Endodermal cell (in vitro differentiated cells): Measurements from ENCODE around the gene LMX1A. TPM values are rescaled to one million over a fixed set of nuclear protein-coding genes. Genes with fewer than 3 reads are reported as not detected.

ENCODE experiments used
- DNase-seq: peaks from one replicate; pipeline ENCODE4 v3.0.0-alpha.2; 2017
- H3K27ac ChIP-seq: 2 replicates; pipeline ENCODE4 v1.5.1; 2013; ENCODE audit warnings: mild to moderate bottlenecking, low read depth, low read length, moderate library complexity
- H3K27me3 ChIP-seq: 2 replicates; pipeline ENCODE4 v1.6.1; 2013; ENCODE audit warnings: mild to moderate bottlenecking, low read length, moderate library complexity; ENCODE audit not compliant: insufficient read depth, control insufficient read depth, poor library complexity, severe bottlenecking
- H3K36me3 ChIP-seq: 2 replicates; pipeline ENCODE4 v1.7.0; 2013; ENCODE audit warnings: mild to moderate bottlenecking, low read length, moderate library complexity; ENCODE audit not compliant: control insufficient read depth, insufficient read depth
- H3K4me1 ChIP-seq: one replicate; pipeline ENCODE4 v1.7.0; 2013; ENCODE audit warnings: low read length; ENCODE audit not compliant: control insufficient read depth, insufficient read depth
- H3K4me3 ChIP-seq: 2 replicates; pipeline ENCODE4 v1.5.1; 2013; ENCODE audit warnings: mild to moderate bottlenecking, low read length, moderate library complexity
- H3K9ac ChIP-seq: 2 replicates; pipeline ENCODE4 v1.6.1; 2013; ENCODE audit warnings: mild to moderate bottlenecking, low read length, moderate library complexity; ENCODE audit not compliant: poor library complexity, severe bottlenecking; ENCODE audit errors: extremely low read depth
- H3K9me3 ChIP-seq: 2 replicates; pipeline ENCODE4 v1.6.1; 2013; ENCODE audit warnings: mild to moderate bottlenecking, low read length, moderate library complexity; ENCODE audit not compliant: control insufficient read depth
- H3K27ac Mint-ChIP-seq: 2 replicates; pipeline ENCODE4 v1.8.0; 2020; ENCODE audit warnings: mixed read lengths
- H3K27me3 Mint-ChIP-seq: 2 replicates; pipeline ENCODE4 v1.8.0; 2021; ENCODE audit warnings: mild to moderate bottlenecking, mixed read lengths; ENCODE audit not compliant: insufficient read depth
- H3K36me3 Mint-ChIP-seq: 2 replicates; pipeline ENCODE4 v1.8.0; 2020; ENCODE audit warnings: low read depth, mixed read lengths
- H3K4me1 Mint-ChIP-seq: 2 replicates; pipeline ENCODE4 v1.8.0; 2020; ENCODE audit warnings: mixed read lengths
- H3K4me3 Mint-ChIP-seq: 2 replicates; pipeline ENCODE4 v1.8.0; 2020; ENCODE audit warnings: mild to moderate bottlenecking, moderate library complexity, mixed read lengths
- H3K9me3 Mint-ChIP-seq: 2 replicates; pipeline ENCODE4 v1.8.0; 2020; ENCODE audit warnings: mild to moderate bottlenecking, mixed read lengths
- WGBS, 2 experiments: methylation state at CpG; one replicate each; pipeline versions ENCODE4 v1.1.5 to v1.1.7; 2013; ENCODE audit warnings: missing lambda C conversion rate in 2 of 2, mixed read lengths in 1 of 2; ENCODE audit not compliant: insufficient coverage in 1 of 2, insufficient read length in 1 of 2; 5-methylcytosine and 5-hydroxymethylcytosine counted together
- total RNA-seq, 2 donors: library from RNA; stranded (reverse); fragmentation: NEBNext Ultra II Directional in 1 of 2; extraction: Animal tissue kit (Norgen Biotek cat#: 25700) in 1 of 2; gene quantifications; 2 replicates in 1 of 2; 3 replicates in 1 of 2; pipeline ENCODE4 v1.2.1, GENCODE V29; 2021
- TF ChIP-seq, protein P1 (sequence below): fragments of 200-600 bp; sonication (generic); conservative IDR thresholded peaks from 2 replicates; pipeline ENCODE4 v1.5.0; 2021; ENCODE audit warnings: antibody characterized with exemption, mild to moderate bottlenecking

Gene LMX1A
- total RNA-seq, 2 donors from 2014 or later, result 0.13 to 1.6 TPM

DNA sequence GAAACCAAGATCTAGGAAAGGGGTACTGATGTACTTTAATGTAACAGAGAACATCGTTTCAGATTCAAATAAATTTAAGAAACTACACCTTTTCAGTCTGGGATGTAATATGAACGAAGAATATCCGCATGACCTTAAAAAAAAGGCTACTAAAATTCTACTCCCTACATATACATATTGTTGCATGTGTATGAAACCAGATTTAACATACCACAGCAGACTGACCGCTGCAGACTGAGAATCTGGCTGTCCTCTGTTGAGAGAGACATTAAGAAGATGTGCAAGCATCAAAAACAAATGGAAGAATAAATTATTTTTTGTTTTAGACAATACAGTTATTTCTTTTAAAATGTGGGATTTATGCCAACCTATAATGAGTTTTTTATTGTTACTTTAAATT, 166.6 kb downstream of the LMX1A start:
- Mint-ChIP-seq H3K4me1 (peaks cover 15% of the 10 kb centered on the region), H3K36me3 (no peaks in the 10 kb centered on the region), H3K4me3 (no peak overlapping the region), H3K9me3 (no peaks in the 10 kb centered on the region), H3K27me3 (peaks cover 20% of the 10 kb centered on the region), H3K27ac (no peak overlapping the region)
- no peak overlapping the region for H3K27ac ChIP-seq
- no peak overlapping the region for H3K9ac ChIP-seq
- H3K9me3 ChIP-seq, result no peaks in the 10 kb centered on the region
- TF ChIP-seq, protein P1, sequence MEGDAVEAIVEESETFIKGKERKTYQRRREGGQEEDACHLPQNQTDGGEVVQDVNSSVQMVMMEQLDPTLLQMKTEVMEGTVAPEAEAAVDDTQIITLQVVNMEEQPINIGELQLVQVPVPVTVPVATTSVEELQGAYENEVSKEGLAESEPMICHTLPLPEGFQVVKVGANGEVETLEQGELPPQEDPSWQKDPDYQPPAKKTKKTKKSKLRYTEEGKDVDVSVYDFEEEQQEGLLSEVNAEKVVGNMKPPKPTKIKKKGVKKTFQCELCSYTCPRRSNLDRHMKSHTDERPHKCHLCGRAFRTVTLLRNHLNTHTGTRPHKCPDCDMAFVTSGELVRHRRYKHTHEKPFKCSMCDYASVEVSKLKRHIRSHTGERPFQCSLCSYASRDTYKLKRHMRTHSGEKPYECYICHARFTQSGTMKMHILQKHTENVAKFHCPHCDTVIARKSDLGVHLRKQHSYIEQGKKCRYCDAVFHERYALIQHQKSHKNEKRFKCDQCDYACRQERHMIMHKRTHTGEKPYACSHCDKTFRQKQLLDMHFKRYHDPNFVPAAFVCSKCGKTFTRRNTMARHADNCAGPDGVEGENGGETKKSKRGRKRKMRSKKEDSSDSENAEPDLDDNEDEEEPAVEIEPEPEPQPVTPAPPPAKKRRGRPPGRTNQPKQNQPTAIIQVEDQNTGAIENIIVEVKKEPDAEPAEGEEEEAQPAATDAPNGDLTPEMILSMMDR, result no peak
- H3K4me3 ChIP-seq, result no peak overlapping the region
- no peaks in the 10 kb centered on the region for H3K27me3 ChIP-seq
- DNase-seq, result no peak
- H3K4me1 ChIP-seq, result no peaks in the 10 kb centered on the region
- H3K36me3 ChIP-seq, result no peaks in the 10 kb centered on the region
- WGBS, 2 experiments, result 99% methylated on average over 4 of the region's 4 CpGs; no CpG with 5 or more reads in 1 of the 2 experiments

DNA sequence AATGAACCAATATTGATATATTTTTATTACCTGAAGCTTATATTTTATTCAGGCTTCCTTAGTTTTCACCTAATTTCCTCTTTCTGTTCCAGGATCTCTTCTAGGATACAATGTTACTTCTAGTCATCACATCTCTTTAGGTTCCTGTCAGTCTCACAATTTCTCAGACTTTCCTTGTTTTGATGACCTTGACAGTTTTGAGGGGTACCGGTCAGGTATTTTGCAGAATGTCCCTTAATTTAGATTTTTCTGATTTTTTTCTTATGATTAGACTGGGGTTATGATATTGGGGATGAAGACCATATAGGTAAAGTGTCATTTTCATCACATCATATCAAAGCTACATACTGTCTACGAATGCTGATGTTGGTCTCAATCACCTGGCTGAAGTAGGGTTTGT, 167.5 kb downstream of the LMX1A start:
- H3K36me3 ChIP-seq, result no peaks in the 10 kb centered on the region
- no peak overlapping the region for H3K27ac ChIP-seq
- H3K4me3 ChIP-seq, result no peak overlapping the region
- no peak overlapping the region for H3K4me3 Mint-ChIP-seq
- 65 to 86% methylated on average over 1 to 2 of the region's 2 CpGs for WGBS, 2 experiments
- no peaks in the 10 kb centered on the region for H3K4me1 ChIP-seq
- no peaks in the 10 kb centered on the region for H3K27me3 ChIP-seq
- H3K27me3 Mint-ChIP-seq, result peaks cover 19% of the 10 kb centered on the region
- H3K9me3 ChIP-seq, result peaks cover 8% of the 10 kb centered on the region
- H3K9ac ChIP-seq, result no peak overlapping the region
- H3K4me1 Mint-ChIP-seq, result peaks cover 15% of the 10 kb centered on the region
- peaks cover 9% of the 10 kb centered on the region for H3K9me3 Mint-ChIP-seq
- peaks cover 2% of the 10 kb centered on the region for H3K36me3 Mint-ChIP-seq
- TF ChIP-seq, protein P1, result no peak
- DNase-seq, result no peak
- H3K27ac Mint-ChIP-seq, result no peak overlapping the region

DNA sequence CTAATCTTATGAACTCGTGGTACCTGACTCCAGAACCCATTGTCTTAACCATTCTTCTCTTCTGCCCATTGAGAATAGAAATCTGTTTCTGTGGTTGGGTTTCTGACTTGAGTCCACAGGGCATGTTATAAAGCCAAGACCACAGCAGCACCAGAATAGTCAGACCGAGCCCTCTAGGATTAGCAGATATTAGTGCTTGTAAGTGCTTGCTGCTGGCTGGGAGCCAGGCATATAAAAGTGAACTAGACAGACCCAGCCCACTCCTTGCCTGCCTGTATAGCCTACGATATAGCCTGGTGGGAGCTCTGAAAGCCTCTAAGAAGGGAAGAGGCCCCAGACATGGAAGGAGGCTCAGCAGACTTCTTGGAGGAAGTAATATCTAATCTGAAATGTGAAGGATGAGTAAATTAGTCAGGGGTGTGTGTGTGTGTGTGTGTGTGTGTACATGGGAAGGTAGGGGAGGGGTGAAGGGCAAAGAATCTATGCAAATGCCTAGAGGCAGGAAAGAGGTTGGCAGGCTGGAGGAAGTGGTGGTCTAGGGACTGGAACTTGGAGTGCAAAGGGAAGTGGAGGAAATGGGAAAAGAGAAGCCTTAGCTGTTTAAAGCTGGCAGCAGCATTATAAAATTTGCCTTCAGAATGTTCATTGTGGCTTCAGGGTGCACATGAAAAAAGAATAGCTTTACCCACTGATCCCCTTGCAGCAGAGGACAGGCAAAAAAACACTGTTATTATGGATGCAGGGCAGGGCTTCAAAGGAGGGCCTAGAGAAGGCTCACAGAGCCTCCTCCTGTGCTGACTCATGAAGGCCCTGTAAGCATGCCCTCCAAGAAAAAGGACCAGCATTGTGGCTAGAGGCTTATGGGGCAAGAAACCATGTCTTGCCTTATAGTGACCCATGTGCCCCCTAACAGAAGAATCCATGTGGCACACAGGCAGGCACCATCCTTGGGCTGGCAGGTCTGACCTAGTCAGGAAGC, 169.2 kb downstream of the LMX1A start:
- H3K27ac ChIP-seq, result no peak overlapping the region
- Mint-ChIP-seq H3K27me3 (peaks cover 18% of the 10 kb centered on the region), H3K4me1 (peaks cover 14% of the 10 kb centered on the region), H3K4me3 (no peak overlapping the region), H3K9me3 (peaks cover 26% of the 10 kb centered on the region), H3K36me3 (peaks cover 3% of the 10 kb centered on the region), H3K27ac (no peak overlapping the region)
- H3K9me3 ChIP-seq, result peaks cover 25% of the 10 kb centered on the region
- H3K4me3 ChIP-seq, result no peak overlapping the region
- H3K4me1 ChIP-seq, result no peaks in the 10 kb centered on the region
- no peaks in the 10 kb centered on the region for H3K36me3 ChIP-seq
- H3K27me3 ChIP-seq, result no peaks in the 10 kb centered on the region
- DNase-seq, result no peak
- WGBS, 2 experiments, result 96 to 100% methylated on average over 1 to 3 of the region's 3 CpGs
- TF ChIP-seq, protein P1, result no peak
- H3K9ac ChIP-seq, result no peak overlapping the region
